ENCODE data around the gene FGFR3. TPM values are rescaled to one million over a fixed set of nuclear protein-coding genes. Genes with fewer than 3 reads are reported as not detected.

Gene FGFR3
- total RNA-seq, 3 donors from 2014 or later = 25.5 to 79.1 (median 31.2) TPM

DNA sequence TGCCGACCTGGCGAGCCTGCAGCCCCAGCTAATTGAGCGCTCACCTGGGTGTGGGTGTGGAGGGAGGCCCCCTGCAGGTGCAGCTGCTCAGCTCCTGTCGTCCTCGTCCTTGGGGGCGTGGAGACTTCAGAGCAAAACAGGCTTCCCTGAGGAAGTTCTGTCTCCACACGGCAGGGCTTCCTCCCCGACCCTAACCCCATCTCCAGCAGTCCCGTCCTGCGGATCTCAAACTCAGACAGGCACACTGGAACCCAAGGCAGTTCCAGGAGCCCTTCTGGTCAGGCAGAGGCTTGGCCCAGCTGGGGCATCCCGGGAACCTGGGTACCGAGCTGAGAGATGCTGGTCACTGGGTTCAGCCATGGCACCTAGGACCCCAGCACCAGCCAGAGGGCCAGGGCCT is 47.4 kb upstream of the FGFR3 start:
- intact Hi-C loops (cut with DNase I, micrococcal nuclease) = loop anchor here in 1 of 2 donors (10.0 kb wide), 1 partner anchor 159 kb away; no protein-coding TSS in a partner anchor
- Histone ChIP-seq H3K4me3 (no peak overlapping the region), H3K4me1 (ENCODE audit: low read depth) (peaks cover 3% of the 10 kb centered on the region), H3K36me3 (ENCODE audit: low read depth) (no peaks in the 10 kb centered on the region), H3K9me3 (no peaks in the 10 kb centered on the region)
- ATAC-seq (no peak), DNase-seq (no peak)
- TF ChIP-seq CTCF (IDR thresholded peaks at IDR 0.05) = no peak

DNA sequence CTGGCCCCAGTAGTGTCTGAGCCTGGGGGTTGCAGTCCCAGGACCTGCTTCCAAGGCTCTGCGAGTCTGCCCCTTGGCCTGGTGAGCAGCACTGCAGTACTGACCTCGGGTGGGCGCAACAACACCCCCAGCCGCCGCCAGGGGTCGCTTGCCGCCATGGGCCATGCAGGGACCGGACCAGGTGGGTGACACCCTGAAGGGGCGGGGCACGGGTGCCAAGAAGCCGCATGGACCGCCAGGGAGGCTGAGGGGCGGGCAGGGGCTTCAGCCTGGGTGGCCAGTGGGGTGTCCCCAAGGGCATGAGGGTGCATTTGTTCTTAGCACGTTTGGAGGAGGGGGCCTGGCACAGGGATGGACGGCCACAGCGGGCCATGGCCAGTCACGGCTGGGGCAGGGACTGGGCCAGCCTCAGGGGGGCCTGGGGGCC is 46.8 kb upstream of the FGFR3 start:
- DNase-seq (peak; percentile 75 to 82 (median 80)), ATAC-seq (peak; percentile 71)
- peaks cover 3% of the 10 kb centered on the region for H3K4me1 ChIP-seq (ENCODE audit: low read depth)
- TF ChIP-seq CTCF (IDR thresholded peaks at IDR 0.05) = peak; percentile 71
- intact Hi-C loops (cut with DNase I, micrococcal nuclease) = loop anchor here in 1 of 2 donors (10.0 kb wide), 1 partner anchor 159 kb away; no protein-coding TSS in a partner anchor
- H3K36me3 ChIP-seq (ENCODE audit: low read depth) = no peaks in the 10 kb centered on the region
- H3K4me3 ChIP-seq = no peak overlapping the region
- no peaks in the 10 kb centered on the region for H3K9me3 ChIP-seq

DNA sequence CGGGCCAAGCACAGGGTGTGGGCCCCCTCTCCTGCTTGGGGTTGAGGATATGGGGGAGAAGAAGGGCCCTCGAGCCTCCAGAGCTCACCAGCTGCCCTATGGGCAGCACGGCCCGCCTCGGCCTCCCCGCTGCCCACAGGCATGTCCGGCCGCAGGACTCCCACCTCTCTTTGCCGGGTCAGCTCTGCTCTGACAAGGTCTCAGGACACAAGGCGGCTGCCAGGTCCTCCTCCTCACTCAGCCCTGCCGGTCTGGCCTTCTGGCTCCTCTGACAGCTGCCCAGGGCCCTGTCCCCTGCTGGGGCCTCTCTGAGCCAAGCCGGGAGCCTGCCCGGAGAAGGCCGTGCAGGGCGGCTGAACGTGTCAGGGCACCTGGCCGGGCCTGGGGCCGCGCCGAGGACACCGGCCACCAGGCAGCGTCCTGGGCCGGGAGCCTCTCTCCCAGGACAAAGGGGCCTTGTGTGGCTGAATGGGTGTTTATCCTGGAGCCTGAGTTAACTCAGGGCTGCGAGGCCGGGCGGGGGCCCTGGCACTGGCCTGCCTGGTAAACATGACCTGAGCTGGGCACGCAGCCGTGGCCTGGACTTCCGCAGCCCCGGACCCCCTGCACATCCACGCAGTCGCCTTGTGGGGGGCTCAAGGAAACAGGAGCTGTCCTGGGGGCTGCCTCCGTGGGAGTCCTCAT is 46.0 kb upstream of the FGFR3 start:
- no peak for DNase-seq
- no peak overlapping the region for H3K4me3 ChIP-seq
- no peak for TF ChIP-seq CTCF (IDR thresholded peaks at IDR 0.05)
- no peaks in the 10 kb centered on the region for H3K36me3 ChIP-seq (ENCODE audit: low read depth)
- intact Hi-C loops (cut with DNase I, micrococcal nuclease) = loop anchor here in 1 of 2 donors (10.0 kb wide), 1 partner anchor 158 kb away; no protein-coding TSS in a partner anchor
- H3K9me3 ChIP-seq = no peaks in the 10 kb centered on the region
- H3K4me1 ChIP-seq (ENCODE audit: low read depth) = peaks cover 3% of the 10 kb centered on the region
- ATAC-seq = peak; percentile 7

DNA sequence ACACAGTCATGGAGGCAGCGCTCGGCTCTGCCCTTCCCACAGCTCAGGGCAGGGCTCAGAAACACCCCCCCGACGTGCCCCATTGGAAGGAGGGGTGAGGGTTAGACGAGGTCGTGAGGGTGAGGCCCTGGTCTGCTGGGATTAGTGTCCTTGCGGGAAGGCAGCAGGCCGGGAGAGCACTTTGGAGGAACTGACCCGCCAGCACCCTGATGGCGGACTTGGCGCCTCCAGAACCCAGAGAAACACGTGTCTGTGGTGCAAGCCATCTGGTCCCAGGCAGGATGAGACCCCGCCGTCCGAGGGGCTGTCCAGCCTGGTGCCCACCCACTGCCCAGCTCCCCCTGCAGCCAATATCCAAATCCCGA is 45.5 kb upstream of the FGFR3 start:
- no peak for TF ChIP-seq CTCF (IDR thresholded peaks at IDR 0.05)
- intact Hi-C loops (cut with DNase I, micrococcal nuclease) = loop anchor here in 1 of 2 donors (10.0 kb wide), 1 partner anchor 157 kb away; no protein-coding TSS in a partner anchor
- ATAC-seq = no peak

DNA sequence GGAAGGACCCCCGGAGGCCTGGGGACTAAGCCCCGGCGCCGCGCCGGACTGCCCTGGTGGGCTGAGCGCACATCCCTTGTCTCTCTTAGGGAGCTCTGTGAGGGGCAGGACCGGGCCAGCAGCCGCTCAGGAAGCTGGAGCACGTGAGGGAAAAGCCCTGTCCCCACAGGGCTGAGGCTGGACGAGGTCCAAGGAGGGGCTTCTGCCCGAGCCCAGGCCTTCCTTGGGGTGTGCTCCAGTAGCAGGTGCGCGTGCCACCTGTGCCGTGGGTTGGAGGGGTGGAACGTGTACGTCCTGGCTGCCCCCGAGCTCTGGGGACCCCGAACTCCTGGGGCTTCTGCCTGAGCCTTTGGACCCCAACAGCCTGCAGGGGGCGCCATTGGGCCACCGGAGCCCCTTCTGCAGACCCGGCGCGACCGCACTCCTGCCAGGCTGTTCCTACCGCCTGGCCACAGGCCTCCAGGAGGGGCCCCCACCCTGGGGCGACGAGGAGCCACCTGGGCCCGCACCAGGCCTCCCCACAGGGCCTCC is 44.6 kb upstream of the FGFR3 start:
- intact Hi-C loops (cut with DNase I, micrococcal nuclease) = loop anchor here in 1 of 2 donors (10.0 kb wide), 1 partner anchor 156 kb away; no protein-coding TSS in a partner anchor
- peak; percentile 51 for TF ChIP-seq CTCF (IDR thresholded peaks at IDR 0.05)
- H3K4me3 ChIP-seq = no peak overlapping the region
- H3K4me1 ChIP-seq (ENCODE audit: low read depth) = peaks cover 8% of the 10 kb centered on the region
- ATAC-seq (peak; percentile 68), DNase-seq (peak; percentile 78 to 85 (median 85))
- H3K36me3 ChIP-seq (ENCODE audit: low read depth) = no peaks in the 10 kb centered on the region
- no peaks in the 10 kb centered on the region for H3K9me3 ChIP-seq

More for the DNA sequence above, 45.5 kb upstream of the FGFR3 start:
- no peak overlapping the region for H3K4me3 ChIP-seq
- DNase-seq = no peak
- peaks cover 4% of the 10 kb centered on the region for H3K4me1 ChIP-seq (ENCODE audit: low read depth)
- no peaks in the 10 kb centered on the region for H3K36me3 ChIP-seq (ENCODE audit: low read depth)
- no peaks in the 10 kb centered on the region for H3K9me3 ChIP-seq

Data from mucosa of descending colon (tissue), 3 donors.